Gastroesophageal sphincter (tissue), 3 donors: ENCODE results near the gene PGA3.
"Not testable (repeated sequence)": the region's sequence is repeated elsewhere in the genome, so short reads cannot be mapped to it uniquely, and the experiment has no call there.

ENCODE experiments used
- EP300 ChIP-seq: sonication (generic); formaldehyde crosslinking; IDR thresholded peaks from one replicate; pipeline ENCODE4 v1.6.1; 2017; ENCODE audit warnings: antibody characterized with exemption, mild to moderate bottlenecking
- POLR2A ChIP-seq, 2 donors: fragments of 450-650 bp; IDR thresholded peaks; one replicate each; pipeline ENCODE4 v1.6.1; 2017; ENCODE audit warnings: antibody characterized with exemption in 2 of 2, mild to moderate bottlenecking in 2 of 2, moderate library complexity in 1 of 2
- POLR2AphosphoS5 ChIP-seq: sonication (generic); formaldehyde crosslinking; IDR thresholded peaks from one replicate; pipeline ENCODE4 v1.6.1; 2017; ENCODE audit warnings: antibody characterized with exemption
- TF ChIP-seq, protein P1 (sequence below), 4 experiments: fragments of 200-600 bp in 2 of 4; fragments of 450-650 bp in 2 of 4; sonication (generic) in 1 of 4; IDR thresholded peaks; one replicate each; pipeline ENCODE4 v1.5.1; 2017 to 2019; ENCODE audit warnings: antibody characterized with exemption in 4 of 4, mild to moderate bottlenecking in 2 of 4, moderate library complexity in 2 of 4

DNA sequence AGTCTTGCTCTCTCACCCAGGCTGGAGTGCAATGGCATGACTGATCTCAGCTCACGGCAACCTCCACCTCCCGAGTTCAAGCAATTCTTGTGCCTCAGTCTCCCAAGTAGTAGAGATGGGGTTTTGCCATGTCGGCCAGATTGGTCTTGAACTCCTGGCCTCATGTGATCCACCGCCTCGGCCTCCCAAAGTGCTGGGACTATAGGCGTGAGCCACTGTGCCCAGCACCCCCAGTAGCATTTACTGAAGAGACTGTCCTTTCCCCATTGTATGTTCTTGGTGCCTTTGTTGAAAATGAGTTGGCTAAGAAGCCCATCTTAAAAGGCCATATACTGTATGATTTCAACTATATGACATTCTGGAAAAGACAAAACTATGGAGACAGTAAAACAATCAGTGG, 23.1 kb upstream of the PGA3 start:
- TF ChIP-seq, protein P1, sequence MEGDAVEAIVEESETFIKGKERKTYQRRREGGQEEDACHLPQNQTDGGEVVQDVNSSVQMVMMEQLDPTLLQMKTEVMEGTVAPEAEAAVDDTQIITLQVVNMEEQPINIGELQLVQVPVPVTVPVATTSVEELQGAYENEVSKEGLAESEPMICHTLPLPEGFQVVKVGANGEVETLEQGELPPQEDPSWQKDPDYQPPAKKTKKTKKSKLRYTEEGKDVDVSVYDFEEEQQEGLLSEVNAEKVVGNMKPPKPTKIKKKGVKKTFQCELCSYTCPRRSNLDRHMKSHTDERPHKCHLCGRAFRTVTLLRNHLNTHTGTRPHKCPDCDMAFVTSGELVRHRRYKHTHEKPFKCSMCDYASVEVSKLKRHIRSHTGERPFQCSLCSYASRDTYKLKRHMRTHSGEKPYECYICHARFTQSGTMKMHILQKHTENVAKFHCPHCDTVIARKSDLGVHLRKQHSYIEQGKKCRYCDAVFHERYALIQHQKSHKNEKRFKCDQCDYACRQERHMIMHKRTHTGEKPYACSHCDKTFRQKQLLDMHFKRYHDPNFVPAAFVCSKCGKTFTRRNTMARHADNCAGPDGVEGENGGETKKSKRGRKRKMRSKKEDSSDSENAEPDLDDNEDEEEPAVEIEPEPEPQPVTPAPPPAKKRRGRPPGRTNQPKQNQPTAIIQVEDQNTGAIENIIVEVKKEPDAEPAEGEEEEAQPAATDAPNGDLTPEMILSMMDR (IDR thresholded peaks at IDR 0.05), result not testable (repeated sequence)
- TF ChIP-seq POLR2A (IDR thresholded peaks at IDR 0.05); EP300; POLR2AphosphoS5: not testable (repeated sequence)
